GM10248 (cell line): ENCODE results near the gene PARD6A.

ENCODE experiments used
- CTCF ChIA-PET: fragments of 300-600 bp; sonication (Branson Sonifier 250); formaldehyde crosslinking; extraction: SDS; loops from one replicate; lab custom pipeline; 2021; ENCODE audit warnings: antibody characterized with exemption; lab: Yijun Ruan, JAX
- POLR2A ChIA-PET: fragments of 350-650 bp; sonication (Branson Sonifier 250); formaldehyde crosslinking; extraction: SDS; loops from one replicate; lab custom pipeline; 2020; ENCODE audit warnings: antibody characterized with exemption; lab: Yijun Ruan, JAX
- DNase-seq: peaks from one replicate; pipeline ENCODE4 v3.0.0; 2012; ENCODE audit errors: extremely low spot score
- CTCF ChIP-seq: IDR thresholded peaks from 2 replicates; pipeline ENCODE4 v1.5.1; 2012; ENCODE audit warnings: mild to moderate bottlenecking, low read depth; ENCODE audit errors: extremely low read depth, missing control alignments, control extremely low read depth

PARD6A gene

GRCh38 chr16:67661886-67662652, 1.3 kb downstream of the PARD6A start:
- ChIA-PET POLR2A (no interaction called here), CTCF (interaction anchor here (0.8 to 18.5 kb wide), 8 partner anchors 8 to 181 kb away, joined by 3 to 357 read pairs (median 34); partner anchors contain the start of genes ATP6V0D1, CARMIL2 and RIPOR1)
- no peak for TF ChIP-seq CTCF
- no peak for DNase-seq

- ChIA-PET CTCF (interaction anchor here (0.8 to 18.5 kb wide), 8 partner anchors 11 to 172 kb away, joined by 3 to 357 read pairs (median 32); partner anchors contain the start of genes CARMIL2, CTCF and RIPOR1), POLR2A (no interaction called here)
- DNase-seq, result no peak
- TF ChIP-seq CTCF, result no peak
Measured at GRCh38 chr16:67662653-67663010, 1.9 kb downstream of the PARD6A start.

GRCh38 chr16:67663151-67663876, 2.6 kb downstream of the PARD6A start:
- no peak for DNase-seq
- ChIA-PET POLR2A (interaction anchor here (0.5 kb wide), 1 partner anchor 93 kb away, joined by 4 read pairs; no protein-coding TSS in a partner anchor), CTCF (interaction anchor here (0.8 to 18.5 kb wide), 11 partner anchors 10 to 182 kb away, joined by 3 to 357 read pairs (median 10); partner anchors contain the start of genes ATP6V0D1, CARMIL2, CTCF and RIPOR1)
- TF ChIP-seq CTCF, result peak; percentile 27

GRCh38 chr16:67663877-67664222, 3.1 kb downstream of the PARD6A start:
- TF ChIP-seq CTCF, result no peak
- DNase-seq, result no peak
- POLR2A ChIA-PET, result interaction anchor here (0.5 to 0.6 kb wide), 2 partner anchors 89 to 94 kb away, joined by 3 to 4 read pairs; no protein-coding TSS in a partner anchor
- CTCF ChIA-PET, result interaction anchor here (0.9 to 18.5 kb wide), 9 partner anchors 9 to 183 kb away, joined by 3 to 357 read pairs (median 14); partner anchors contain the start of genes ATP6V0D1, CARMIL2, CTCF and RIPOR1

- POLR2A ChIA-PET, result interaction anchor here (0.5 to 0.6 kb wide), 2 partner anchors 90 to 94 kb away, joined by 3 to 4 read pairs; no protein-coding TSS in a partner anchor
Measured at GRCh38 chr16:67664258-67664657, 3.5 kb downstream of the PARD6A start.

More at GRCh38 chr16:67664258-67664657, 3.5 kb downstream of the PARD6A start:
- CTCF ChIA-PET, result interaction anchor here (0.7 to 18.5 kb wide), 10 partner anchors 9 to 183 kb away, joined by 3 to 357 read pairs (median 12); partner anchors contain the start of genes ATP6V0D1, CARMIL2, CTCF and RIPOR1
- DNase-seq, result no peak
- TF ChIP-seq CTCF, result no peak
